Measurements from ENCODE around the gene FOXP1.
A peak's percentile ranks its signal among the peaks of the same experiment; 100 is the strongest.

The FOXP1 gene

DNA sequence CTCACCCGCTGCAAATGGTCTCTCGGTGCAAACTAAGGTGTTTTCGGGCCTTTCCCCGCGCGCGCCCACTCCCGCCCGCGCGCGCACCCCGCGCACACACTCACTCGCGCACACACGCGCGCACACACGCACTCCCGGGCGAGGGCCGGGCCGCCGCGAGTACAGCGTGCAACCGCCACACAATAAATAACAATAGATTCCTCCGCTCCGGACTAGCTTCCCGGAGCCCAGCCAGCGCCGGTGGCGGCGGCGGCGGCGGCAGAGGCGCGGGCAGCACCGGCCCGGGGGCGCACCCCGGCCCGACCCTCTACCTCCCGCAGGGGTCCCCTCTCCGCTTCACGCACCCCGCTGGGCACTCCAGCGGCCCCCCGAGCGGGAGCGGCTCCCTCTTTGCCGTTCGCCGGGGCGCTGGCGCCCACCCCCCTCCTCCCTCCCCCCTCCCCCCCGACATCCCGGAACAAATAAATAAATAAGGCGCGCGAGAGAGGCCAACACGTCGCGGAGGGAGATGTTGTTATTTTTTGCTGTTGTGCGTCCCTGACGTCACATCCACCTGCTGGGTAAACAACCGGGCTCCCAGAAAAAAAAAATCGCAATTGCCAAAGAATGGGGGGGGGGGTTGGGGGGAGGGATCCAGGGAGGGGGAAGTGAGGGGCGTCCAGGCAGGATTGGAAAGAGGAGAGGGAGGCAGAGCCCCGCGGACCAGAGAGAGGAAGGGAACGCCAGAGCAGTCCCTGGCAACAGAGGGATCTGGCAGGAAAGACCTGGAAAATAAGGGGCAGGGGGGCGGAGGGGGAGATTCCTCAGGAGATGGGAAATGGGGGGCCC, at the start of gene FOXP1:
Gene FOXP1, minus strand, starts transcription at position 163 of the 828 bp plus-strand sequence. CDS start 385,347 bp downstream, outside the sequence.
- H3K9me3 ChIP-seq (ENCODE audit: insufficient read depth, low read length), result no peaks in the 10 kb centered on the region
- no peaks in the 10 kb centered on the region for H3K79me2 ChIP-seq (ENCODE audit: low read length)
- no peaks in the 10 kb centered on the region for H3K36me3 ChIP-seq (replicated peaks; ENCODE audit: low read depth, low read length)
- H3K27me3 ChIP-seq (ENCODE audit: low read depth, low read length), result peaks cover 42% of the 10 kb centered on the region
- H4K20me1 ChIP-seq (ENCODE audit: insufficient read depth, low read length), result no peaks in the 10 kb centered on the region
- peaks cover 30% of the 10 kb centered on the region for H3K4me1 ChIP-seq (ENCODE audit: low read length)
- TF ChIP-seq CTCF (IDR thresholded peaks at IDR 0.05; ENCODE audit: low read depth, low read length) (no peak), EZH2phosphoT487 (IDR thresholded peaks at IDR 0.05; ENCODE audit: low read depth) (no peak)
- peak within 1 kb of the TSS; percentile 68 for H3K9ac ChIP-seq (ENCODE audit: low read length)
- peak within 1 kb of the TSS; percentile 88 for H3K4me3 ChIP-seq (ENCODE audit: low read length)
- H3K27ac ChIP-seq (ENCODE audit: low read length), result no peak within 1 kb of the TSS
- H2AFZ ChIP-seq (ENCODE audit: low read depth, low read length), result peak within 1 kb of the TSS; percentile 82
- peak within 1 kb of the TSS; percentile 98 for H3K4me2 ChIP-seq (ENCODE audit: low read length)

GRCh38 chr3:71629711-71630110, 46.2 kb upstream of the FOXP1 start:
- no peaks in the 10 kb centered on the region for H3K9me3 ChIP-seq (ENCODE audit: insufficient read depth, low read length)
- no peak for TF ChIP-seq EZH2phosphoT487 (IDR thresholded peaks at IDR 0.05; ENCODE audit: low read depth)
- TF ChIP-seq CTCF (IDR thresholded peaks at IDR 0.05; ENCODE audit: low read depth, low read length), result no peak
- H3K4me1 ChIP-seq (ENCODE audit: low read length), result peaks cover 14% of the 10 kb centered on the region
- no peaks in the 10 kb centered on the region for H3K79me2 ChIP-seq (ENCODE audit: low read length)
- H3K27ac ChIP-seq (ENCODE audit: low read length), result no peak overlapping the region
- H2AFZ ChIP-seq (ENCODE audit: low read depth, low read length), result no peak overlapping the region
- H4K20me1 ChIP-seq (ENCODE audit: insufficient read depth, low read length), result no peaks in the 10 kb centered on the region
- peak overlapping the region; percentile 22 for H3K4me2 ChIP-seq (ENCODE audit: low read length)
- no peak overlapping the region for H3K4me3 ChIP-seq (ENCODE audit: low read length)
- no peak overlapping the region for H3K9ac ChIP-seq (ENCODE audit: low read length)
- peaks cover 2% of the 10 kb centered on the region; the same call in 1 of the 2 replicates for H3K27me3 ChIP-seq (ENCODE audit: low read depth, low read length)
- H3K36me3 ChIP-seq (replicated peaks; ENCODE audit: low read depth, low read length), result no peaks in the 10 kb centered on the region

DNA sequence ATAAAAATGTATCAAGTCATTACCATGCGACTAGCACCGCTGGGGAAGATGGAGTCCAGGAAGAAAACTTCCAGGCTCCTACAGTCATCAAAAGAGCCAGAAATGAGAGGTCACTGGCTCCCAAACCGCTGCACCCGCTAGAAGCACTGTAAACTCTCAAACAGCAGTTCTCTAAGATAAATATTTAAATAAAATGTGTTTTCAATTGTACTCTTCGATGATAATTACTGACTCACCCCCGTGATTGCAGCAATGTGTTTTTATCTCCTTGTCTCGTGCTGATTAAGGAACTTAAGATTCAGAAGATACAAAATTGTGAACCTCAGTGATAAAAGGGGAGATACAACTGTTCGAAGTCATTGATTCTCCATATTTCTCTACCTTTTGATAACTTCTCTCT, 45.8 kb upstream of the FOXP1 start:
- Histone ChIP-seq H3K9ac (ENCODE audit: low read length) (no peak overlapping the region), H3K27me3 (ENCODE audit: low read depth, low read length) (peaks cover 2% of the 10 kb centered on the region; the same call in 1 of the 2 replicates), H2AFZ (ENCODE audit: low read depth, low read length) (no peak overlapping the region), H3K4me1 (ENCODE audit: low read length) (peaks cover 14% of the 10 kb centered on the region), H3K4me3 (ENCODE audit: low read length) (no peak overlapping the region), H3K79me2 (ENCODE audit: low read length) (no peaks in the 10 kb centered on the region), H3K4me2 (ENCODE audit: low read length) (peak overlapping the region; percentile 22), H3K9me3 (ENCODE audit: insufficient read depth, low read length) (no peaks in the 10 kb centered on the region), H3K36me3 (replicated peaks; ENCODE audit: low read depth, low read length) (no peaks in the 10 kb centered on the region), H3K27ac (ENCODE audit: low read length) (no peak overlapping the region), H4K20me1 (ENCODE audit: insufficient read depth, low read length) (no peaks in the 10 kb centered on the region)
- TF ChIP-seq CTCF (IDR thresholded peaks at IDR 0.05; ENCODE audit: low read depth, low read length), result no peak
- no peak for TF ChIP-seq EZH2phosphoT487 (IDR thresholded peaks at IDR 0.05; ENCODE audit: low read depth)

- Histone ChIP-seq H3K9ac (ENCODE audit: low read length) (no peak overlapping the region), H3K36me3 (replicated peaks; ENCODE audit: low read depth, low read length) (no peaks in the 10 kb centered on the region), H2AFZ (ENCODE audit: low read depth, low read length) (no peak overlapping the region), H3K4me3 (ENCODE audit: low read length) (no peak overlapping the region), H3K79me2 (ENCODE audit: low read length) (no peaks in the 10 kb centered on the region), H3K27ac (ENCODE audit: low read length) (no peak overlapping the region), H3K9me3 (ENCODE audit: insufficient read depth, low read length) (no peaks in the 10 kb centered on the region), H3K4me1 (ENCODE audit: low read length) (peaks cover 14% of the 10 kb centered on the region), H3K4me2 (ENCODE audit: low read length) (no peak overlapping the region), H3K27me3 (ENCODE audit: low read depth, low read length) (peaks cover 2% of the 10 kb centered on the region; the same call in 1 of the 2 replicates), H4K20me1 (ENCODE audit: insufficient read depth, low read length) (no peaks in the 10 kb centered on the region)
- TF ChIP-seq CTCF (IDR thresholded peaks at IDR 0.05; ENCODE audit: low read depth, low read length) (no peak), EZH2phosphoT487 (IDR thresholded peaks at IDR 0.05; ENCODE audit: low read depth) (no peak)
Measured at GRCh38 chr3:71628522-71628921, 45.0 kb upstream of the FOXP1 start.

Measured in OCI-LY3 (cell line).